Stimulated activated CD4-positive, alpha-beta T cell treated with anti-CD3 and anti-CD28 coated beads, Interleukin-4, amount 100 ng/mL, for 24 hours (primary cell): ENCODE measurements around the gene ZNF343.
A peak's percentile ranks its signal among the peaks of the same experiment; 100 is the strongest.

ENCODE experiments used
- DNase-seq: peaks from one replicate; pipeline ENCODE4 v3.0.0-alpha.2; 2020

The ZNF343 gene

GRCh38 chr20:2470423-2471193 lies 38.1 kb downstream of the ZNF343 start, which contains the start of gene SNRPB:
Gene SNRPB (minus strand): TSS chr20:2470789. CDS start chr20:2470690, 99 bp downstream.
- peak; percentile 98 for DNase-seq

GRCh38 chr20:2469991-2470422 lies 38.7 kb downstream of the ZNF343 start:
- DNase-seq: peak; percentile 70

GRCh38 chr20:2468581-2469407 lies 39.9 kb downstream of the ZNF343 start:
- DNase-seq: no peak

- no peak for DNase-seq
Measured at GRCh38 chr20:2467412-2467811, 41.3 kb downstream of the ZNF343 start.

GRCh38 chr20:2465100-2465499 lies 43.6 kb downstream of the ZNF343 start:
- no peak for DNase-seq

GRCh38 chr20:2463616-2464365 lies 44.9 kb downstream of the ZNF343 start:
- DNase-seq: no peak

GRCh38 chr20:2462484-2462883 lies 46.2 kb downstream of the ZNF343 start:
- no peak for DNase-seq

GRCh38 chr20:2460752-2461424 lies 47.8 kb downstream of the ZNF343 start:
- no peak for DNase-seq

- no peak for DNase-seq
Measured at GRCh38 chr20:2459981-2460751, 48.5 kb downstream of the ZNF343 start.

GRCh38 chr20:2458919-2459499 lies 49.7 kb downstream of the ZNF343 start:
- DNase-seq: no peak

GRCh38 chr20:2455771-2456497 lies 52.8 kb downstream of the ZNF343 start:
- DNase-seq: no peak

GRCh38 chr20:2453792-2454191 lies 54.9 kb downstream of the ZNF343 start:
- DNase-seq: no peak

GRCh38 chr20:2451939-2452732 lies 56.6 kb downstream of the ZNF343 start:
- peak; percentile 76 for DNase-seq

GRCh38 chr20:2451422-2451821 lies 57.3 kb downstream of the ZNF343 start:
- DNase-seq: no peak

GRCh38 chr20:2449386-2449785 lies 59.3 kb downstream of the ZNF343 start:
- no peak for DNase-seq

- DNase-seq: no peak
Measured at GRCh38 chr20:2446845-2447244, 61.9 kb downstream of the ZNF343 start.
